Gastrocnemius medialis (tissue), 4 donors: ENCODE measurements around the gene SYT9. TPM values are rescaled to one million over a fixed set of nuclear protein-coding genes. Genes with fewer than 3 reads are reported as not detected.
"Not testable (repeated sequence)": the region's sequence is repeated elsewhere in the genome, so short reads cannot be mapped to it uniquely, and the experiment has no call there.

Experiments used
- ATAC-seq, 2 donors: fragments of 150-250 bp; one replicate each; pipeline ENCODE4 v1.9.1; 2016
- DNase-seq, 2 donors: peaks; one replicate each; pipeline ENCODE4 v3.0.0-alpha.2; 2019
- H3K27ac ChIP-seq, 4 donors: fragments of 200-600 bp; sonication (generic); 1 replicate in 1 of 4; 2 replicates in 3 of 4; pipeline ENCODE4 v1.5.1; 2016 to 2018; ENCODE audit warnings: mild to moderate bottlenecking in 2 of 4, moderate library complexity in 1 of 4
- H3K27me3 ChIP-seq, 3 donors: fragments of 200-600 bp; sonication (generic) in 2 of 3; 1 replicate in 1 of 3; 2 replicates in 2 of 3; pipeline versions ENCODE4 v1.5.1 to v1.6.0; 2016 to 2019; ENCODE audit warnings: mild to moderate bottlenecking in 1 of 3, moderate library complexity in 1 of 3
- H3K36me3 ChIP-seq, 2 donors: fragments of 200-600 bp; sonication (generic) in 1 of 2; one replicate each; pipeline ENCODE4 v1.5.1; 2017 to 2018
- H3K4me1 ChIP-seq, 2 donors: fragments of 200-600 bp; sonication (generic) in 1 of 2; one replicate each; pipeline ENCODE4 v1.5.1; 2016 to 2017; ENCODE audit warnings: mild to moderate bottlenecking in 2 of 2
- H3K4me3 ChIP-seq, 4 donors: fragments of 200-600 bp; sonication (generic) in 3 of 4; 1 replicate in 1 of 4; 2 replicates in 3 of 4; pipeline ENCODE4 v1.5.1; 2016 to 2019; ENCODE audit warnings: mild to moderate bottlenecking in 2 of 4
- H3K9me3 ChIP-seq, 3 donors: fragments of 200-600 bp; sonication (generic) in 2 of 3; 1 replicate in 1 of 3; 2 replicates in 2 of 3; pipeline ENCODE4 v1.5.1; 2016 to 2019
- CTCF ChIP-seq, 5 experiments: fragments of 450-650 bp in 3 of 5; fragments of 200-600 bp in 2 of 5; sonication (generic) in 2 of 5; IDR thresholded peaks in 4 of 5; conservative IDR thresholded peaks in 1 of 5; 1 replicate in 4 of 5; 2 replicates in 1 of 5; pipeline ENCODE4 v1.5.1; 2016 to 2019; ENCODE audit warnings: antibody characterized with exemption in 5 of 5, mild to moderate bottlenecking in 3 of 5, moderate library complexity in 3 of 5
- POLR2A ChIP-seq, 2 donors: fragments of 450-650 bp; IDR thresholded peaks; one replicate each; pipeline ENCODE4 v1.6.1; 2017; ENCODE audit warnings: antibody characterized with exemption in 2 of 2, mild to moderate bottlenecking in 2 of 2, moderate library complexity in 2 of 2
- in situ Hi-C, 4 donors: fragments of 200-750 bp; cut with MboI; loops; one replicate each; pipeline versions ENCODE4 v1.15.0 to v1.8.0; 2017; ENCODE audit warnings: low sequenced_read_pairs in 4 of 4
- intact Hi-C: fragments of 100-400 bp; cut with DNase I; formaldehyde crosslinking; loops from one replicate; pipeline ENCODE4 v1.15.1; 2023; ENCODE audit warnings: low total_unique reads
- microRNA counts, 2 donors: library from miRNA; unstranded; fragments of <30 nt; microRNA quantifications; one replicate each; lab custom pipeline; 2016
- microRNA-seq, 2 donors: library from miRNA; unstranded; fragments of <30 nt; microRNA quantifications; one replicate each; pipeline ENCODE4, GENCODE V29; 2016; ENCODE audit warnings: borderline replicate concordance in 2 of 2
- total RNA-seq, 4 donors: library from RNA; depleted of rRNA; stranded (reverse); fragments of >200 nt; gene quantifications; one replicate each; pipeline versions ENCODE4 v1.1.0 to v1.2.3, GENCODE V29; 2016

Gene SYT9
- total RNA-seq, 4 donors from 2014 or later: 0.09 TPM; not detected in 3

- Histone ChIP-seq H3K4me1 (peaks cover 30 to 36% of the 10 kb centered on the region in 2 donors), H3K4me3 (no peak overlapping the region), H3K36me3 (no peaks in the 10 kb centered on the region), H3K27ac (no peak overlapping the region), H3K27me3 (no peaks in the 10 kb centered on the region), H3K9me3 (no peaks in the 10 kb centered on the region)
- intact Hi-C loops (no loop called here), in situ Hi-C loops (no loop called here)
- DNase-seq (no peak), ATAC-seq (no peak)
- no peak for TF ChIP-seq CTCF (IDR thresholded peaks at IDR 0.05 in 4 of 5, conservative IDR thresholded peaks at IDR 0.05 in 1 of 5)
- TF ChIP-seq POLR2A (IDR thresholded peaks at IDR 0.05): no peak
These were observed 264.8 kb downstream of the SYT9 start for GRCh38 chr11:7516475-7516874.

- peaks cover 24 to 38% of the 10 kb centered on the region in 2 donors for H3K4me1 ChIP-seq
- ATAC-seq, DNase-seq, H3K36me3 ChIP-seq, H3K27ac ChIP-seq, H3K9me3 ChIP-seq, intact Hi-C loops, H3K27me3 ChIP-seq, in situ Hi-C loops, H3K4me3 ChIP-seq: not testable (repeated sequence)
These were observed 266.0 kb downstream of the SYT9 start for GRCh38 chr11:7517743-7518142.

MicroRNAs encoded within 50 kb of the gene (microRNA counts, 767-probe panel; counts per million panel counts)
- 356 to 448 counts per million in 2 donors for microRNA hsa-miR-302e (lab: Ali Mortazavi, UCI)

Small RNA genes within 50 kb of the gene (microRNA-seq; reads per million reads assigned to microRNA genes)
- 0 reads per million in 2 donors for gene MIR302E

Other genes with a start within 250 kb of the SYT9 start
- gene ZNF214, start 231.6 kb upstream of the SYT9 start, total RNA-seq: 1 to 10 TPM in 2 of 4 donors, under 1 TPM in 2; 0.75 to 2.0 (median 1.2) TPM
- not detected for gene NLRP14, start 231.4 kb upstream of the SYT9 start, total RNA-seq
- not detected for gene RBMXL2, start 162.9 kb upstream of the SYT9 start, total RNA-seq
- gene OLFML1, start 233.6 kb downstream of the SYT9 start, total RNA-seq: 1 to 10 TPM; 1.7 to 4.0 (median 2.4) TPM